Astrocyte (in vitro differentiated cells and primary cell): ENCODE data around the gene PLIN4.

Source experiments
- EZH2 ChIP-seq: IDR thresholded peaks from 2 replicates; pipeline ENCODE4 v1.6.1; 2012; ENCODE audit warnings: mild to moderate bottlenecking, low read length, inconsistent platforms; ENCODE audit not compliant: insufficient read depth
- TF ChIP-seq, protein P1 (sequence below): IDR thresholded peaks from 2 replicates; pipeline ENCODE4 v1.5.1; 2011; ENCODE audit warnings: low read depth, mild to moderate bottlenecking, inconsistent platforms, low read length, moderate library complexity; ENCODE audit not compliant: insufficient read depth

- TF ChIP-seq, protein P1, sequence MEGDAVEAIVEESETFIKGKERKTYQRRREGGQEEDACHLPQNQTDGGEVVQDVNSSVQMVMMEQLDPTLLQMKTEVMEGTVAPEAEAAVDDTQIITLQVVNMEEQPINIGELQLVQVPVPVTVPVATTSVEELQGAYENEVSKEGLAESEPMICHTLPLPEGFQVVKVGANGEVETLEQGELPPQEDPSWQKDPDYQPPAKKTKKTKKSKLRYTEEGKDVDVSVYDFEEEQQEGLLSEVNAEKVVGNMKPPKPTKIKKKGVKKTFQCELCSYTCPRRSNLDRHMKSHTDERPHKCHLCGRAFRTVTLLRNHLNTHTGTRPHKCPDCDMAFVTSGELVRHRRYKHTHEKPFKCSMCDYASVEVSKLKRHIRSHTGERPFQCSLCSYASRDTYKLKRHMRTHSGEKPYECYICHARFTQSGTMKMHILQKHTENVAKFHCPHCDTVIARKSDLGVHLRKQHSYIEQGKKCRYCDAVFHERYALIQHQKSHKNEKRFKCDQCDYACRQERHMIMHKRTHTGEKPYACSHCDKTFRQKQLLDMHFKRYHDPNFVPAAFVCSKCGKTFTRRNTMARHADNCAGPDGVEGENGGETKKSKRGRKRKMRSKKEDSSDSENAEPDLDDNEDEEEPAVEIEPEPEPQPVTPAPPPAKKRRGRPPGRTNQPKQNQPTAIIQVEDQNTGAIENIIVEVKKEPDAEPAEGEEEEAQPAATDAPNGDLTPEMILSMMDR, result no peak
- TF ChIP-seq EZH2, result no peak
Observed at GRCh38 chr19:4541114-4541805, 23.0 kb upstream of the PLIN4 start.
